ENCODE measurements around the gene NBAS. TPM values are rescaled to one million over a fixed set of nuclear protein-coding genes. Genes with fewer than 3 reads are reported as not detected.

Gene NBAS
- total and polyA plus RNA-seq, 9 of the 15 experiments (the other 6 are each of a cell fraction or from before 2014, with no cell fraction given): 15.3 to 94.4 (median 69.9) TPM

- Histone ChIP-seq H3K27ac (ENCODE audit: extremely low read depth, low read depth, low read length) (no peak overlapping the region), H3K4me3 (no peak overlapping the region), H3K9me1 (ENCODE audit: control insufficient read depth, insufficient read depth, low read length) (no peaks in the 10 kb centered on the region), H4K20me1 (replicated peaks; ENCODE audit: control insufficient read depth, insufficient read depth, low read length) (no peaks in the 10 kb centered on the region), H3K4me2 (ENCODE audit: insufficient read depth, low read length) (no peak overlapping the region), H3K79me2 (ENCODE audit: control insufficient read depth, insufficient read depth, low read length) (no peaks in the 10 kb centered on the region), H3K9me3 (replicated peaks; ENCODE audit: control insufficient read depth, insufficient read depth, low read depth, low read length) (no peaks in the 10 kb centered on the region), H3K36me3 (ENCODE audit: control insufficient read depth, insufficient read depth, low read length) (no peaks in the 10 kb centered on the region), H3K4me1 (replicated peaks in 1 of 2; ENCODE audit: control insufficient read depth in 2 of 2, insufficient read depth in 2 of 2, low read length in 2 of 2) (peaks cover 0 to 3% of the 10 kb centered on the region in 2 experiments; a peak in 2 of 5 replicates), H3K27me3 (ENCODE audit: control insufficient read depth in 2 of 2, insufficient read depth in 2 of 2, low read length in 2 of 2) (peaks cover 0 to 13% of the 10 kb centered on the region in 2 experiments; a peak in 2 of 5 replicates), H2AFZ (ENCODE audit: low read depth, low read length) (no peak overlapping the region), H3K9ac (ENCODE audit: insufficient read depth in 1 of 2, low read depth in 2 of 2, low read length in 2 of 2) (no peak overlapping the region)
- ChIA-PET CTCF (ENCODE audit: low intra/inter-chr PET ratio) (no interaction called here), POLR2A (no interaction called here)
- in situ Hi-C loops (cut with MboI) (no loop called here), intact Hi-C loops (cut with micrococcal nuclease) (no loop called here)
- FAIRE-seq: no peak
- DNase-seq (ENCODE audit: extremely low read depth in 1 of 4, low spot score in 3 of 4): no peak
- ATAC-seq: no peak
- BruUV-seq (replicated peaks): no TSS peak
- 9% methylated on average over 2 of the region's 2 CpGs for WGBS (ENCODE audit: insufficient coverage, low coverage, missing lambda C conversion rate)
- no peak for TF ChIP-seq CHD7 (IDR thresholded peaks at IDR 0.05; ENCODE audit: low read depth, low read length)
- TF ChIP-seq HDAC8 (tag; IDR thresholded peaks at IDR 0.05): no peak
- TF ChIP-seq HSF4 (CRISPR knock-in tag; IDR thresholded peaks at IDR 0.05; ENCODE audit: borderline replicate concordance): no peak
- no peak for TF ChIP-seq BRCA1 (IDR thresholded peaks at IDR 0.05)
- TF ChIP-seq BRCA1 (CRISPR knock-in tag; IDR thresholded peaks at IDR 0.05): no peak
- peak; percentile 60 for TF ChIP-seq SPI1 (IDR thresholded peaks at IDR 0.05; ENCODE audit: borderline replicate concordance, low read depth, low read length)
- no peak for TF ChIP-seq ZBTB34 (CRISPR knock-in tag; IDR thresholded peaks at IDR 0.05)
Measured at GRCh38 chr2:15149063-15149462, 412.1 kb downstream of the NBAS start.

Data from K562 (cell line).